Epidermal melanocyte (primary cell): Measurements from ENCODE around the gene RASSF8.

Experiments used
- DNase-seq: peaks from one replicate; pipeline ENCODE4 v3.0.0; 2011; ENCODE audit warnings: low spot score; ENCODE audit not compliant: insufficient read length

Gene RASSF8

DNA sequence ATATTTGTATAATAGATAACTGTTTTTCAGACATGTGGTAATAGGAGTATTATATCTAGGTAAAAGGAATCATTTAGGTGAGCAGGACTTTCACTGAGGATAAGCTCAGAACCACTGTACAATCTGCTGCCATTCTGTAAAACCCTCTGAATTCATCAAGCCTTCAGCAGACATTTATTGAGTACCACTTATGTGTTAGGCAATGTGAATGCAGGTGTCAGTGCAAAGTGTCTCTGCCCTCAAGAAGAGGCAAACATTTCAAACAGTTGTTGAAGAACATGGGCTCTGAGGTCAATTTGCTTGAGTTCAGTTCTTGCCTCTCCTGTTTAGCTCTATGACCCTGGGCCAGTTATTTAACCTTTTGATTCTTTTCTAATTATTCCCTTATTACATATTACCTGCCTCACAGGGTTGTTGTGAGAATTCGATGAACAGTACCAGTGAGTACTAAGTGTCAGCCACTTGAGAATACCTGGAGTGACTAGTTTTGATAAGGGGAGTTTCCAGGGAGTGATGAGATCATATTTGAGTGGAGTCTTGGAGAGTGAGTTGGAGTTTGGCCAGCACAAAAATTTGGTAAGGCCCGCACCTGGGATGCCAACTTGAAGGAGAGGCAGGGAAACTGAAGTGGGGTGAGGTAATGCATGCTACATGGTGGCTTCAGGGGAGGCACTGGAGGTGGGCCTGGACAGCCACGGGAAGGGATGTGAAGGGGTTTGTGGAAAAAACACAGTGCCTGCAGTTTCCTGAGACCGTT, 33.7 kb downstream of the RASSF8 start:
- no peak for DNase-seq

DNA sequence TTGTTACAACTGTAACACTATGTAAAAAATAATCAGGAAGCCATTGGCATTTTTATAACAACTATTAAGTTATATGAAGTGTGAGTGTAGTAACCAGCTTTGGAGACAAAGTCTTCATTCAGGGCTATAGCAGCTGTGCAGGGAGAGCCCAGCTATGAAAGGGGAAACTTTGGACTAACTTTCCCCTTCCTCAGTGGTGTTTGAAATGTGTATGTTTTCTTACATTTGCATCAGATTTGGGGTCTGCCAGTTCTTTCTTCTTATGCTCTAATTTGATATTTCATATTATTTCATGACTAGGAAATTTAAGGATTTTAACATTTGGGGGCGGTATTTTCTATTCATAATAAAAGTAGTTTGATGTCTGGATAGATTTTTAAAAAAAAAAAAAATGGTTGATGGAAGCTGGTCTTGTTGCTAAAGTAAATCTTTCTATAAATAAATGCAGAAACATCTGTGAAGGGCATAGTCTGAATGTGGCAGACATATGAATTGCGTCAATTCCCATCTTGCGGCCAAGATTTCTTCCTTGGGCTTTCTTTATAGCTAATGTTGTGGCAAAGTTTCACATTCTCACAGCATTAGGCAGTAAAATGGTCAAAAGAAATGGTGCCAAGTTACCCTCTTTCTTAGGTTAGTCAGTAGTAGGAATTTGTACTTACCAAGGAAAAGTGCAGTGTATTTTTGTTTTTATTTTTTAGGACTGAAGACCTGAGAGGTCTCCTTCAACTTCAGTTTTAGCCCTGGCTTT, 35.6 kb downstream of the RASSF8 start:
- DNase-seq = no peak

DNA sequence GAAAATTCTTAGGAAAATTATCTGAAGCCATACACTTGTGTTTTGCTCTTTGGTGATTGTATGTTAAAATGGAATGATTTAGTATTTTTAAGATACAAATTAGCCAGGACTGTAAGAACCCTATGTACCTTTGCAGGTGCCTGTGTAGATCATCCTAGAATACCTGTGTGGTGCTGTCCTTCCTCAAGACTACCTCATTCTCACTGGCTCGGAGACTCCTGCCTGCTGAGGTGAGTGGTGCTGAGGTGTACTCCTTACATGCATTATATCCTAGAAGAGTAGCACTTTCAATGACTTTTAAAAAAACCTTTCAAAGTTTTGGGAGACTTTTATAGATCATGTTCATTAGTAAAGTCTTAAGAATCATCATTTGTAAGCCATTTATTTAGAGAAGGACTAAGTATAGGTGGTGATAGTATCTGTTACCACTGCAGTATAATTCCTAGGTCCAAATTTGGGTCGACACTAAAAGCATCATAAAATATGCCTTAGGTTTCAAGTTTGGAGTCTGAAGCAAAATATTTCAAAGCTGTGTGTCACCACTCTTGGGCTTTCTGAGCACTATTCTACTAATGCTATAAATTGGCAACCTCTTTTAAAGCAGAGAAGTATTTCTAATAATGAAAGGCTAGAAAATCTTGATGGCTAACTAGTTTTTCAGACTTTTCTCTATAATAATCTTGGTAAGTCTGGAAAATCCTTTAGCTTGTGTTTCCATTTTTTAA, 36.6 kb downstream of the RASSF8 start:
- no peak for DNase-seq

DNA sequence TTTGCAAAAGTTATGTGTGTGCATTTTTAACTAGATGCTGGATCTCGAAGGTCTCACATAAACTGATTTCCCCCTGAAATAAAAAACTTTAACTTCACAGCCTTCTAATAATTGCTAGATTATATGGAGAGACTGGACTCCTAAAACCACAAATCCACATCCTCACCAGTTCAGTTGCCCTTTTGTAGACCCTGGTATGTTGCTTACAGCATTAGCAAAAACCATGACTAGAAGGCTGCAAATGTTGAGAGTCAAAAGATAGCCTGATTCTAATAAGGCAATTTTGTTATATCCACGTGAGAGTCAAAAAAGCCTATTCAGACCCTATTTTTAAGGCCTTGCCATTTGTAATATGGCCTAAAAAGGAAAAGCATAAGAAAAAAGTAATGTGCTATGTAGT, 37.4 kb downstream of the RASSF8 start:
- DNase-seq = no peak

DNA sequence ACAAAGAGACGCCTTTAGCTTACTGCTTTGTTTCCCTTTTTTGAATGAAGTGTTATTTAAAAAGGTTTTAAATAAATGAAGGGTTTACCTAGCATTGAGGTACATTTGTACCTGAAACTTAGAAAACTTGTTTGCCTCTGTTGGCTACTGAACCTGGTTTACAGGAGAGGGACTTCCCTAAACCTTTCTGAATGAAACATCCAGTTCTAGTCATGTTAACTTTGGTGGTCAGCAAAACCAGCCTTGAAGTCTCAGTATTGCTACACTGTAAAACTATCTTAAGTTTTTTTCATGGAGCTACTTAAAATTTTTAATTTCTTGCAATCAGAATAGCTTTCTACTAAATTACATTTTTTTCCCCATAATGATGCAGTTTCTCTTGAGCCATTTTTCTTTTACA, 38.2 kb downstream of the RASSF8 start:
- no peak for DNase-seq

DNA sequence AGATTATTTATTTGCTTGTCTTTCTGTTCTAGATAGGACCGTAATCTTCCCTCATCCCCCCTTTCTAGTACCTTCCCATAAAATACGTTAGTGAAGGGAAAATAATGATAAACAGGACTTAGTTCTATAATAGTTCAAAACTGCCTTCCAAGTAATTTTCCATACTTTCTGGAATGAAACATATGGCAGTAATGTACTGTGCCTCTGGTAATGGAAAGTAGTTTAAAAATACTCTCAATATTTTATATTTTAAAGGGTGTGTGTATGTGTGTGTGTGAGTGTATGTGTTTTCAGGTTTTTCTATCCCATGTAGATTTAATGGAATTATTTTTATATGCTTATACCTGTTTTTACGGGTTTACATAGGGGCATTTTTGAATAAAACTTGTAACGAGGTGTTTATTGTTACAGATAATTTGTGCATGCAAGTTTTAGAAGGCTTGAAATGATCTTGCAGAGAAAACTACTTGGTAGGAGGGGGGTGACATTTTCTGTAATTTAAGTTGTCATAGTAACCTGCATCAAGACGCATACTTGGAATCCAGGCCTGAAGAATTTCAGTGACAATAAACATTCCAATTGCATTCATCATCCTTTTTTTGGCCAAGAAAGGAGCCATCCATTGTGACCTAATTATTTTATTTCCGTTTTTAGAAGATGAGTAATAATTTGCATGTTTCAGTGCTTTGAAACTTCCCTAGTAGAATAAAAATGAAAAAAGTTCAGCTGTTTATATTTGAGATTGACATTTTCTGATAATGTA, 38.9 kb downstream of the RASSF8 start:
- no peak for DNase-seq

DNA sequence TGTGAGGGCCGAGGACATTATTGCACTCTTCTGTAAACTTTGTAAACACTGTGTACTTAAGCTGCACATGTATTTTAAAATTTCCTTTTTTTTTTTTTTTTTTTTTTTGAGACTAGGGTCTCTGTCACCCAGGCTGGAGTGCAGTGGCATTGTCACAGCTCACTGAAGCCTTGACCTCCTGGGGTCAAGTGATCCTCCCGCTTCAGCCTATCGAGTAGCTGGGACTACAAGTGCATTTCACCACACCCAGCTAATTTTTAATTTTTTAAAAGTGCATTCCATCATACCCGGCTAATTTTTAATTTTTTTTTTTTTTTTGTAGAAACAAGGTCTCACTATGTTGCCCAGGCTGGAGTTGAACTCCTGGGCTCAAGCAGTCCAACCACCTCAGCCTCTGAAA, 42.4 kb downstream of the RASSF8 start:
- no peak for DNase-seq

DNA sequence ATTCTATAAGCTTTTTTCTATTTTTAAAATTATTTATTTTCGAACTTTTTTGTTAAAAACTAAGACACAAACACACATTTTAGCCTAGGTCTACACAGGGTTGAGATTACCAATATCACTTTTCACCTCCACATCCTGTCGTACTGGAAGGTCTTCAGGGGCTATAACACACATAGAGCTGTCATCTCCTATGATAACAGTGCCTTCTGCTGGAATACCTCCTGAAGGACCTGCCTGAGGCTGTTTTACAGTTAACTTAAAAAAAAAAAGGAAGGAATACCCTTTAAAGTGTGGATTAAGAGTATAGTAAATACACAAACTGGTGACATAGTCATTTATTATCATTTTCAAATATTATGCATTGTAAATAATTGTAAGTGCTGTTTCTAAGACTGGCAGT, 43.0 kb downstream of the RASSF8 start:
- DNase-seq = no peak

DNA sequence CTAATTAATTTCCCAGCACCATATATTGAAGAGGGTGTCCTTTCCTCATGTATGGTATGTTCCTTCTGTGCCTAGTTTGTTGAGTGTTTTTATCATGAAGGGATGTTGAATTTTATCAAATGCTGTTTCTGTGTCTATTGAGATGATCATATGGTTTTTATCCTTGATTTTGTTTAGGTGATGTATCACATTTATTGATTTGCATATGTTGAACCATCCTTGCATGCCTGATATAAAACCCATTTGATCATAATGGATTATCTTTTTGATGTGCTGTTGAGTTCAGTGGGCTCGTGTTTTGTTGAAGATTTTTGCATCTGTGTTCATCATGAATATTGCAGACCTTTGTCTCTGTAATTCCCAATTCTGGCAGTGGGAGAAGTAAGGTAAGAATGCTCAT, 44.6 kb downstream of the RASSF8 start:
- no peak for DNase-seq

DNA sequence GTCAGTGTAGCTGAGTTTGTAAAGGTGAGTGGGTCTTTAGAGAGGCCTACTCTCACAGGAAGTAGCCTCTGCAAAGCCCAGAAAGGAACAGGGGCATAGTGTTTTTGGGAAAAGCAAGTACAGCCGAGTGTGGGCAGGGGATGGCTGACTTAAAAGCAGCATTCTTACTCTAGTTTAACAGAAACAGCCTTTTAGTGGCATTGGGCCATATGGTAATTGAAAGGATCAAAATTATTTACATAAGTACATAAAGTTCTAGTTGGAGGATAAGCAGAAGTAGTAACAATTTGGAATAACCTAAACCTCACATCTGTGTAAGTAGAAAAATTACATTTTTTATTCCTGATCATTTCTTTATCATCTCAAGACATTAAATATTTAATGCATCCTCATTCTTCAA, 49.1 kb downstream of the RASSF8 start:
- DNase-seq = no peak

DNA sequence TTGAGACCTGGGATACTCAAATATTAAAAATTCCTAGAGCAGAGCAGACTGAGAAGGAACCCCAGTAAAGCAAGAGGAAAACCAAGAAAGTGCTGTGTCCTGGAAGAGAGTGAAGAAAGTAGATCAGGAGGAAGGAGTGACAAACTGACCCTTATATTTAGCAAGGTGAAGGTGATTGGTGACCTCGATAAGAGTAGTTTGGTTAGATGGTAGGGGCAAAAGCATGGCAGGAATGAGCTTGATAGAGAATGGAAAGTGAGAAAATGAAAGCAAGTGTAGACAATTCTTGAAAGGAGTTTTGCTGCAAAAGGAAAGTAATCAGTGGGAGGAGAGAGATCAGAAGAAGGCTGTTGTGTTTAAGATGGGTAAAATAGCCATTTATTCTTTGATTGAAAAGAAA, 51.1 kb downstream of the RASSF8 start:
- DNase-seq = no peak

DNA sequence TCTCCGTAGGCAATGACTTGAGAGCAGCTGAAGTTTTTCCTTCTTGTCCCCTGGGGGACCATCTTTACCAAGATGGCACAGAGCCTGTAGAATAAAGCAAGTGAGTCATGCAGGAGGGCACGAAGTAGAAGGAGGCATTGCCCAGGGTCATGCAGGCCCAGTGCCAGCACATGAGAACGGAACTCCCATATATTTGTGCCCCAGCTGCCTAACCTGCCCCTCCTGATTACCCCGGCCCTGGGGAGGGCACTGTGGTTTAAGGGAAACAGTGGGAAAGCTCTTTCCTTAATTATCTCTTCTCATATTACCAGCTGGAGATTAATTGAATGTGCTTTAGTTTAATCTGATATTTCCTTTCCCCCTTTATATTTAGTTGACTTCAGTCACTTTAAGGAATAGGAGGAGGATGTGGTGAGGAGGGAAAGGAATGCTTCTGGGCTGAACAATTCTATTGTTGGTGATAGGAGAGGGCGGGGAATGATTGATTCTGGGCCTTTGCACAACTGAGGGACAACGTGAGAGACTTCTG, 51.9 kb downstream of the RASSF8 start:
- no peak for DNase-seq

DNA sequence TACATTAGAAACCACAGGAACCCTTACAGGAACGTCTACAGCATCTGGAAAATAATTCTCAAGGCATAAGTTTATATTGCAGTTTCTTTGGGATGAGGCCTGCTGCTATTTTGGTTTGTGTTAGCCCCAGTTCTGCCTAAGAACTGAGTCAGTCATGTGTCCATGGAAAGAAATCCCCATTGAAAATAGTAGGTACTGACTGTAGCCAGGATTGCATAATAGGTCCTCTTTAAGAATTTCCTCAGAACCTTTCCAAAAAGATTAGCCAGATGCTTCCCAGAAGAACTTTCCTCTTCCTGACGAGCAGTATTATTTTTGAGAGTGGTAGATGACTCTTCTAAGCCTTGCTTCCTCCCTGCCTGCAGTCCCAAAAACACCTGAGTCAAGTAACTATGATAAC, 52.6 kb downstream of the RASSF8 start:
- no peak for DNase-seq

DNA sequence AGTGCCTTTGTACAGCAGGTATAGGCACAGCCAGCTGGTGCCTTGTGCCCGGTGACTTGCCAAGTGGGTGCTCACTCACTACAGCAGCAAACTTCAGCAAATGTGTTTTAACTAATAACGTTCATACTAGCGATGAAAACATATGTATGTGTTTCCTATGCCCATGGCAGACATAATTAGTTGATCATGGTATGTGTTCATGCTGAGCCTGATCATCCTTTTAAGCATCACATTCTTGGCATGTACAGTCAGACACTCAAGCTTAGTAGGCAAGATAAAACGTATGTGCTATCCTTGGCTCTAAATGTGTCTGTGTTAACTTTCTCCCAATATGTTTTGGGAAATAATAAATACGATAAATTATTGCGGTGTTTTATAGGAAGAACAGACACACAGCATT, 55.6 kb downstream of the RASSF8 start:
- DNase-seq = no peak

DNA sequence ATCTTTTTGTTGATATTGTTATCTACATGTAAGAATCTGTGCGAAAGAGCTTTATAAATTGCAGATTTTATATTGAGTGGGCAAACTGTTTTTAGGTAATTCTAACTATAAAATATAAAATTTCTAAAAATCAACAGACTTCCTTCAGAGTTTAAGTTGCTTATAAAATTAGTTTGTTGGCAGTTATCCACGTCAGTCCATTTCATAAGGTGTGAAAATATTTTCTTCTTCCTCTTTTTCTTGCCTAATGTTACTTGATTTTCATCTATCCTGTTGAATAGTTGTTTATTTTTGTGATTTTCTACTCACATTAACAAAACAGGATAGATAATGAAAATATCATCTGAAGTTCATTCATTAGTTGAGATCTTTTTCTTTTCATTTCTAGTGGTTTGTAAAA, 58.0 kb downstream of the RASSF8 start:
- no peak for DNase-seq

DNA sequence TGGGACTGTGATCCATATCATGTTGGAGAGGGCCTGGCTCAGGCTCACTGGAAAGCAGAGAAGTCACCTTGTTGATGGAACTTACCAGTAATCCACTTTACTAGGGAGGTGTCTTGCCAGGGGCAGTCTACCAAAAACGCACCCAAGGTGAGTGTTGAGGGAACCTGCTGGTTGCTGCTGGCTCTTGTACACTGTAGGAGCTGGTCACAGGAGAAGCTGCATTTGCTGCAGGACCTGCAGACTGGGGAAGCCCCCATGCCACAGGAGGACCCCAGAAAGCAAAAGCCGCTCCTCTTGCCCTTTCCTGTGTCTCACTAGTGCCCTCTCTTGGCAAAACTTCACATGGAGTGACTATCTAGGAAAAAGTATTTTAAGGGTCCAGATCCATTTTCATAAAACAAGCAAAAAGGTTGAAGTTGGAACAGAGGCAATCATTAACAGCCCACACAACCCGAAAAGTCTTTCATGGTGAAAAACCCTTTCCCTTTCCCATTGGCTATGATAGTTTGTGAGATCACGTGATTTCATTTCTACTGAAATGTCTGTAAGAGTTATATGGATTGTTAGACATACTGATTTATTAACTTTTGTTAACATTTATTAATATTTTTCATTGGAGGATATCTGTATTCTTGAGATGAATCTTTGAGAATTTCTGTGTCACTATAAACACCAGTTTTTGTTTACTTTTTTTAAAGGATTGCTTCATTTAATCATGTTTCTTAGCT, 59.2 kb downstream of the RASSF8 start:
- DNase-seq = no peak

DNA sequence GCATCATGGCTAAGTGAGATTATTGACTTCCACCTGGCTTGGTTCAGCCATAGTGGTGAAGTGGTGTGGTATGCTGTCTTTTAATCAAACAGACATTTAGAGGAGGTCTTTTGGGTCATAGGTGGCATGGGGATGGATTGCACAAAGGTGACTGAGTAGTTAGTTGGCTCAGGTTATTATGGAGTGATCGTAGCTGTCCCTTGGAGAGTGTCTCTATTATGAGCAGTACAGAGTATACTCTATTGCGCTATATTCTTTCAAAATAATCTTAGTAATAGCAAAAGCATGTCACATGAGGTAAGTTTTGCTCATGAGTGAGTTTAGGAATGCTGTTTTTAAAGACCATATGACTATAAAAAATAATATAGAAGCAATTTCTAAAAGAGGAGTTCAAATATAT, 60.4 kb downstream of the RASSF8 start:
- no peak for DNase-seq

DNA sequence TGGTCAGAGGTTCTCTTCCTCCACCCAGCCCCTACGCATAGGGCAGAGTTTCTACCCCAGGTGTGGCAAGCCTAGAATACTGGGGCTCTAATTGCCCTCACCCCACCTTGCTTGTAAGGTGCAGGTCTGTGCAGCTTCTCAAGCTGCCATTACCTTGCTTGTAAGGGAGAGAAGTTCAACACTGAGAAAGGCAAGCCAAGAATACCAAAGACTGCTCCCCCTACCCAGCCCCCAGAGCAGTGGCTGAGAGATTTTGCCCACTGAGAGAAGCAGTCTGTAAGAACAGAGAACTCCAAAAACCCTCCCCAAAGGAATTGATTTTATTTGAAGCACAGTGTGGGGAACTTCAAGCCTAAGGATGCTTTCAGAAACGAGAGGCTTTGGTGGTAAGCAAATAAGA, 63.1 kb downstream of the RASSF8 start:
- no peak for DNase-seq

DNA sequence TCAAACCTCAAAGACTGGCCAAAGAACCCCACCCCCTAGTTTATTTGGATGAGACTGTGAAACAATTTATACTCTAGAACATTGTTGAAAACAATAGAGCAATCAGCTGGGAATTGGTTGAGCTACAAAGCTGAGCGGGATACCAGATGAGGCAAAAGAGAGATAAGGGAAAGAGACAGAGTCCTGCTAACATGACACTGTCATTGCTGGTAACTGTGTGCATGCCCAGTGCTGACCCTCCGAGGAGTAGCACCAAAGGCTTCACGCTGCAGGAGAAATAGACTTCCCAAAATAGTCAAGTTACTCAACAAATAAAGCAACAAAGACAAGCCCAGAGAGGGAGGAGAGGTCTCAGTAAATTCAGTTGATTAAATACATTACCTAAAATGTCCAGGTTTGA, 63.6 kb downstream of the RASSF8 start:
- DNase-seq = no peak

DNA sequence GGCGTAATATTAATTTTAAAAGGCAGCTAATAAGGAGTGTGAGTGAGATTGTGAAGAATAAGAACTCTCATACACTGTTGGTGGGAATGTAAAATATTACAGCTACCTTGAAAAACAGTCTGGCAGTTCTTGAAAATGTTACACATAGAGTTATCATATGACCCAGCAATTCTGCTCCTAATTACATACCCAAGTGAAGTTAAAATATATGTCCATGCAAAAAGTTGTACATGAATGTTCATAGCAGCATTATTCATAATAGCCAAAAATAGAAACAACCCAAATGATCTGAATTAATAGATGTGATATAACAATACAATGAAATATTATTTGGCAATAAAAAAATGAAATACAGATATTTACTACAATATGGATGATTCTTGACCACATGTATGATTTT, 68.2 kb downstream of the RASSF8 start:
- no peak for DNase-seq

DNA sequence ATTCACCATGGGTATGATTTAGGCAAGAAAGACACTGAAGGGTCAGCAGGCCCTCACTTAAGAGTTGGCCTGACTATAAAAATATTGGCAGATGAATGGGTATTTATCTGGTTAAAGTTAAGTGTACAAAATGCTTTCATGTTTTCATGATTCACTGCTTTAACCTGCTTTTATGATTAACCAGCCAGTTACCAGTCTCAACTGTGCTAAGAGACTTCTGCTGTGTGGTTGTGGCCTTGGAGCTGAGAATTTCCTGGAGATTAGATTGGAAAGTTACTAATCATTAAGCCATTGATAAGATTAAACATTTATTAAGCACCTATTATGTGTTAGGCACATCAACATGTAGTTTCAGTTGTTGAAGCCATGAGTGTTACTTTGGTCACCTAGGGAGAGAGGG, 68.9 kb downstream of the RASSF8 start:
- no peak for DNase-seq
